ENCODE results near the gene RNF8.

Gene RNF8

DNA sequence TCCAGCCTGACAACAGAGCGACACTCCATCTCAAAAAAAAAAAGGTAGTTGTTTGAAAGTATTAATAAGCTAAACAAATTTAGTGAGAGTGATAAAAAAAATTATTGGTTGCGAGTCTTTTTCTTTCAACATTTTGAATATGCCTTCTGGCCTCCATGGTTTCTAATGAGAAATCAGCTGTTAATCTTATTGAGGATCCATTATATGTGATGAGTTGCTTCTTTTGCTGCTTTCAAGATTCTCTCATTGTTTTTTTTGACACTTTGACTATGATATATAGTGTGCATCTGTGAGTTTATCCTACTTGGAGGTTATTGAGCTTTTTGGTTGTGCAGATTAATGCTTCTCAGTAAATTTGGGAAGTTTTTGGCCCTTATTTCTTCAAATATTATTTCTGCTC, 63.6 kb downstream of the RNF8 start:
- TF ChIP-seq, protein P1, sequence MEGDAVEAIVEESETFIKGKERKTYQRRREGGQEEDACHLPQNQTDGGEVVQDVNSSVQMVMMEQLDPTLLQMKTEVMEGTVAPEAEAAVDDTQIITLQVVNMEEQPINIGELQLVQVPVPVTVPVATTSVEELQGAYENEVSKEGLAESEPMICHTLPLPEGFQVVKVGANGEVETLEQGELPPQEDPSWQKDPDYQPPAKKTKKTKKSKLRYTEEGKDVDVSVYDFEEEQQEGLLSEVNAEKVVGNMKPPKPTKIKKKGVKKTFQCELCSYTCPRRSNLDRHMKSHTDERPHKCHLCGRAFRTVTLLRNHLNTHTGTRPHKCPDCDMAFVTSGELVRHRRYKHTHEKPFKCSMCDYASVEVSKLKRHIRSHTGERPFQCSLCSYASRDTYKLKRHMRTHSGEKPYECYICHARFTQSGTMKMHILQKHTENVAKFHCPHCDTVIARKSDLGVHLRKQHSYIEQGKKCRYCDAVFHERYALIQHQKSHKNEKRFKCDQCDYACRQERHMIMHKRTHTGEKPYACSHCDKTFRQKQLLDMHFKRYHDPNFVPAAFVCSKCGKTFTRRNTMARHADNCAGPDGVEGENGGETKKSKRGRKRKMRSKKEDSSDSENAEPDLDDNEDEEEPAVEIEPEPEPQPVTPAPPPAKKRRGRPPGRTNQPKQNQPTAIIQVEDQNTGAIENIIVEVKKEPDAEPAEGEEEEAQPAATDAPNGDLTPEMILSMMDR (IDR thresholded peaks at IDR 0.05; ENCODE audit: insufficient read depth, low read length, poor library complexity, severe bottlenecking) = no peak
- Histone ChIP-seq H3K36me3 (ENCODE audit: control insufficient read depth, insufficient read depth, low read length) (no peaks in the 10 kb centered on the region), H3K27me3 (replicated peaks; ENCODE audit: control insufficient read depth, insufficient read depth, low read length) (no peaks in the 10 kb centered on the region), H3K4me3 (replicated peaks; ENCODE audit: low read depth, low read length) (no peak overlapping the region)
- DNase-seq (ENCODE audit: extremely low read depth, insufficient read length) = no peak

DNA sequence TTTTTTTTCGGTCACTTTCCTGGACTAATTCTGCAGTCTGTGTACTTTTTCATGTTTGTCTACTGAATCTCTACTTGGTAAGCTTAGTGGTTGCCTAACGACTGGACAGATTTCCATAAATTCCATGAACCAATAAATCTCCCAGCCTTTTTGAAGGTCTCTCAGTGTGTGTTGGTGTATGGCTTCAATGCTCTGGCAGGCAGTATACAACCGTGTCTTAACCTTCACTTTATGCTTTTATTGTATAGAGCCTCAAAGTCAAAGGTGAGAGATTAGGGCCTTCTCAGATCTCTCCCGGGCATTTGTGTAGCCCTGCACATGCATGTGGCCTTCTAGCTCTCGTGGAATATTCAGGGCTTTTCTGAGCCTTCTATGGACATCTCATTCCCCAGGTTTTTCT, 64.9 kb downstream of the RNF8 start:
- TF ChIP-seq, protein P1 (IDR thresholded peaks at IDR 0.05; ENCODE audit: insufficient read depth, low read length, poor library complexity, severe bottlenecking) = no peak
- Histone ChIP-seq H3K36me3 (ENCODE audit: control insufficient read depth, insufficient read depth, low read length) (no peaks in the 10 kb centered on the region), H3K4me3 (replicated peaks; ENCODE audit: low read depth, low read length) (no peak overlapping the region), H3K27me3 (replicated peaks; ENCODE audit: control insufficient read depth, insufficient read depth, low read length) (no peaks in the 10 kb centered on the region)
- DNase-seq (ENCODE audit: extremely low read depth, insufficient read length) = no peak

DNA sequence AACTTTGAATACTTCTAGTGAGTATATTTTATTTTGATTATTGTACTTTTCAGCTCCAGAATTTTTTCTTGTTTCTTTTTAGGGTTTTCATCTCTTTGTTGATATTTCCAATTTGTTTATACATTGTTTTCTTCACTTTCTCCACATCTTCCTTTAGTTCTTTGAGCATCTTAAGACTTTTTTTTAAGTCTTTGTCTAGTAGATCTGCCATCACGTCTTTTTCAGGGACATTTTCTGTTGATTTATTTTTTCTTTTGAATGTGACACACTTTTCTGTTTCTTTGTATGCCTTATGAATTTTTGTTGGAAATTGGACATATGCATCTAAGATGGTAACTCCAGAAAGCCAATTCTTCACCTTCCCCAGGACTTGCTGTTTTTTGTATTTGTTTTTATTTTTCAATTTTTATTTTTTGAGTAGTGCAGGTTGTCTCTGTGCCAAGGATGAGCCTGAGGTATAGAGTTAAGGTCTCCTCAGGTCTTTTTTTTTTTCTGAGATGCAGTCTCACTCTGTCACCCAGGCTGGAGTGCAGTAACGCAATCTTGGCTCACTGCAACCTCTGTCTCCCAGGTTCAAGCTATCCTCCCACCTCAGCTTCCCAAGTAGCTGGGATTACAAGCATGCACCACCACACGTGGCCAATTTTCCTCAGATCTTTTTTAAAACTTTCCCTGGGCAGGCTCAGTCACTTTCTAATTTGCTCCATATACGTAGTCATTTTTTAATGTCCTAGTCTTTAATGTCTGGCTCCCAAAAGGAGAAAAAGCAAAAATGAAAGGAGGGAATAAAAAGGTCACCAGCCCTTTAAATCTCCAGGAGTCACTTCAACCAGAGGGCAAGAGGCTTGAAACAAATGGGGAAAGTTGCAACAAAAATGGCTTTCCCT, 72.5 kb downstream of the RNF8 start:
- no peaks in the 10 kb centered on the region for H3K27me3 ChIP-seq (replicated peaks; ENCODE audit: control insufficient read depth, insufficient read depth, low read length)
- H3K4me3 ChIP-seq (replicated peaks; ENCODE audit: low read depth, low read length) = no peak overlapping the region
- H3K36me3 ChIP-seq (ENCODE audit: control insufficient read depth, insufficient read depth, low read length) = no peaks in the 10 kb centered on the region
- TF ChIP-seq, protein P1 (IDR thresholded peaks at IDR 0.05; ENCODE audit: insufficient read depth, low read length, poor library complexity, severe bottlenecking) = no peak
- DNase-seq (ENCODE audit: extremely low read depth, insufficient read length) = no peak

DNA sequence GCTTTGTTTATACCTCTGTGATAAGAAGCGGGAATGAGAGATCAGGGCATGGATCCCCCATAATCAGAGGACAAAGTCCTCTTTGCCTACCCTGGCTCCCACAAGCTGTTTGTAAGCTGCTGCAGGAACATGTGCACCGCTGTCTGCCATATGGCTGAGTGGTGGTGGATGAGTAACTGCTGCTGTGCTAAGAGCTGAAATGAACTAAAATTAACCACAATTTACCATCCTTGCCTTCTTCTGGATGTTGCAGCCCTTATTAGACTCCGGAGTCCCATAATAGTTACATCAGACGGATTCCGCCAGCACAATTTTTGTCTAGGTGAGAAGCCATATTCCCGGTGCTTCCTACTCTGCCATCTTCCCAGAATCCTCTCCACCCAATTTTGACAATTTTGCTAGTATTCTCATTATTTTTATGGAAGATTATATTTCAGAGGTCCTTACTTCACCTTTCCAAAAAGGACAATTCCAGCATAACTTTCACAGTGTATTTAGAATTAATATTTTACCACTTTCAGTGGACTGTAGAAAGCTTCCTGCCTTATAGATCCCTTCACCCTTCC, 73.2 kb downstream of the RNF8 start:
- Histone ChIP-seq H3K4me3 (replicated peaks; ENCODE audit: low read depth, low read length) (no peak overlapping the region), H3K36me3 (ENCODE audit: control insufficient read depth, insufficient read depth, low read length) (no peaks in the 10 kb centered on the region), H3K27me3 (replicated peaks; ENCODE audit: control insufficient read depth, insufficient read depth, low read length) (no peaks in the 10 kb centered on the region)
- TF ChIP-seq, protein P1 (IDR thresholded peaks at IDR 0.05; ENCODE audit: insufficient read depth, low read length, poor library complexity, severe bottlenecking) = no peak
- DNase-seq (ENCODE audit: extremely low read depth, insufficient read length) = no peak

DNA sequence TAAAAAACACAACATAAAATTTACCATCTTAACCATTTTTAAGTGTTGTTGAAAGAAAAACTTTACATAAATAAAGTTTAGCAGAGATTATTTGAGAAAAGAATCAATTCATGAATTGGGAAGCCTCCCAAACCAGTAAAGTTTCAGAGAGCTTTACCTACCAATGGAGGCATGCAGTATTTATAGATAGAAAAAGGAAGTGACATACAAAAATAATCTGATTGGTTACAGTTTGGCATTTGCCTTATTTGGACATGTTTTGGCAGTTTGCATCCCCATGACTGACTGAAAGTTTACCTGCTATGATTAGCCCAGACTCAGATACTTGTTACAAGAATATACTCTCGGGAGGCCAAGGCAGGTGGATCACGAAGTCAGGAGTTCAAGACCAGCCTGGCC, 75.6 kb downstream of the RNF8 start:
- H3K4me3 ChIP-seq (replicated peaks; ENCODE audit: low read depth, low read length) = no peak overlapping the region
- TF ChIP-seq, protein P1 (IDR thresholded peaks at IDR 0.05; ENCODE audit: insufficient read depth, low read length, poor library complexity, severe bottlenecking) = no peak
- DNase-seq (ENCODE audit: extremely low read depth, insufficient read length) = peak; percentile 20

More for the DNA sequence above, 75.6 kb downstream of the RNF8 start:
- H3K36me3 ChIP-seq (ENCODE audit: control insufficient read depth, insufficient read depth, low read length) = no peaks in the 10 kb centered on the region
- H3K27me3 ChIP-seq (replicated peaks; ENCODE audit: control insufficient read depth, insufficient read depth, low read length) = no peaks in the 10 kb centered on the region
